H1 (cell line): ENCODE measurements around the gene GCLC. TPM values are rescaled to one million over a fixed set of nuclear protein-coding genes. Genes with fewer than 3 reads are reported as not detected.
"Not testable (repeated sequence)": the region's sequence is repeated elsewhere in the genome, so short reads cannot be mapped to it uniquely, and the experiment has no call there.

Experiments
- CTCF ChIA-PET: fragments of 300-600 bp; sonication (Branson Sonifier 250); formaldehyde crosslinking; loops from one replicate; lab custom pipeline; 2021; ENCODE audit not compliant: partially characterized antibody; lab: Charles Lee
- POLR2A ChIA-PET: fragments of 300-600 bp; sonication (Branson Sonifier 250); formaldehyde crosslinking; loops from one replicate; lab custom pipeline; 2021; ENCODE audit warnings: inconsistent platforms; ENCODE audit not compliant: partially characterized antibody; lab: Charles Lee
- DNase-seq, 2 experiments: peaks; one replicate each; pipeline versions ENCODE4 v3.0.0 to v3.0.0-alpha.2; 2010 to 2022; ENCODE audit warnings: low spot score in 2 of 2, low read depth in 1 of 2, mixed read lengths in 1 of 2
- FAIRE-seq: peaks from 2 replicates; lab custom pipeline; 2011; peaks lifted over from hg19 to GRCh38; lab: Jason Lieb, UNC
- H2AFZ ChIP-seq: 2 replicates; pipeline ENCODE4 v1.8.1; 2012; ENCODE audit warnings: low read length, inconsistent platforms
- H2AK5ac ChIP-seq: 2 replicates; pipeline ENCODE4 v1.6.1; 2013; ENCODE audit warnings: low read depth, low read length
- H2BK120ac ChIP-seq: replicated peaks from 2 replicates; pipeline ENCODE3; 2013; ENCODE audit warnings: low read depth, low read length, inconsistent platforms
- H2BK12ac ChIP-seq: 2 replicates; pipeline ENCODE4 v1.6.1; 2013; ENCODE audit warnings: low read depth, low read length
- H2BK15ac ChIP-seq: 2 replicates; pipeline ENCODE4 v1.6.1; 2013; ENCODE audit warnings: low read length
- H2BK20ac ChIP-seq: 2 replicates; pipeline ENCODE4 v1.6.1; 2013; ENCODE audit warnings: low read length
- H2BK5ac ChIP-seq: 2 replicates; pipeline ENCODE4 v1.6.1; 2013; ENCODE audit warnings: low read depth, low read length
- H3K14ac ChIP-seq: 2 replicates; pipeline ENCODE4 v1.6.1; 2013; ENCODE audit warnings: inconsistent platforms; ENCODE audit not compliant: insufficient read length
- H3K18ac ChIP-seq: 2 replicates; pipeline ENCODE4 v1.6.1; 2013; ENCODE audit warnings: low read length; ENCODE audit errors: extremely low read depth
- H3K23ac ChIP-seq: 2 replicates; pipeline ENCODE4 v1.6.1; 2013; ENCODE audit warnings: inconsistent platforms; ENCODE audit not compliant: insufficient read length
- H3K23me2 ChIP-seq: 2 replicates; pipeline ENCODE4 v1.6.1; 2013; ENCODE audit warnings: low read depth, low read length
- H3K27ac ChIP-seq: 2 replicates; pipeline ENCODE4 v1.6.1; 2011; ENCODE audit warnings: low read depth, low read length, inconsistent platforms
- H3K27me3 ChIP-seq, 4 experiments: replicated peaks in 1 of 4; 1 replicate in 1 of 4; 2 replicates in 3 of 4; pipeline versions ENCODE4 v1.6.1 to v1.8.1; 2011 to 2013; ENCODE audit warnings: low read length in 3 of 4, mild to moderate bottlenecking in 3 of 4, inconsistent platforms in 2 of 4, mixed read lengths in 2 of 4, moderate library complexity in 1 of 4; ENCODE audit not compliant: control insufficient read depth in 3 of 4, insufficient read depth in 3 of 4; ENCODE audit errors: extremely low read depth in 1 of 4
- H3K36me3 ChIP-seq, 4 experiments: 2 replicates each; pipeline versions ENCODE4 v1.6.1 to v1.8.1; 2011 to 2013; ENCODE audit warnings: mild to moderate bottlenecking in 4 of 4, low read length in 3 of 4, moderate library complexity in 2 of 4, control low read depth in 1 of 4, inconsistent platforms in 1 of 4; ENCODE audit not compliant: insufficient read depth in 4 of 4, control insufficient read depth in 2 of 4
- H3K4ac ChIP-seq: replicated peaks from 2 replicates; pipeline ENCODE3; 2013; ENCODE audit warnings: low read length, low read depth, mixed read lengths, inconsistent platforms; ENCODE audit not compliant: insufficient read length
- H3K4me1 ChIP-seq, 4 experiments: replicated peaks in 1 of 4; 1 replicate in 1 of 4; 2 replicates in 3 of 4; pipeline versions ENCODE4 v1.6.1 to v1.8.1; 2011 to 2013; ENCODE audit warnings: low read length in 3 of 4, inconsistent platforms in 2 of 4, mixed read lengths in 1 of 4; ENCODE audit not compliant: insufficient read depth in 4 of 4, control insufficient read depth in 3 of 4
- H3K4me2 ChIP-seq, 2 experiments: 2 replicates each; pipeline versions ENCODE4 v1.6.1 to v1.8.1; 2011 to 2013; ENCODE audit warnings: low read depth in 2 of 2, low read length in 2 of 2, control low read depth in 1 of 2, inconsistent platforms in 1 of 2, mild to moderate bottlenecking in 1 of 2; ENCODE audit not compliant: insufficient read depth in 1 of 2
- H3K4me3 ChIP-seq, 4 experiments: fragments of 200-600, 300-600 bp in 1 of 4; sonication (generic), shearing (Covaris generic), sonication (Bioruptor Twin) in 1 of 4; 2 replicates each; pipeline versions ENCODE4 v1.5.1 to v1.8.1; 2011 to 2016; ENCODE audit warnings: low read length in 4 of 4, low read depth in 3 of 4, control low read depth in 2 of 4, inconsistent platforms in 2 of 4, mild to moderate bottlenecking in 2 of 4, mixed read lengths in 1 of 4, moderate library complexity in 1 of 4; ENCODE audit not compliant: insufficient read depth in 2 of 4; ENCODE audit errors: extremely low read depth in 1 of 4
- H3K56ac ChIP-seq: replicated peaks from 2 replicates; pipeline ENCODE3; 2013; ENCODE audit warnings: low read depth, mild to moderate bottlenecking, mixed read lengths, low read length, inconsistent platforms; ENCODE audit not compliant: insufficient read length
- H3K79me1 ChIP-seq: 2 replicates; pipeline ENCODE4 v1.6.1; 2013; ENCODE audit warnings: low read depth, low read length, control low read depth
- H3K79me2 ChIP-seq, 2 experiments: 2 replicates each; pipeline versions ENCODE4 v1.6.1 to v1.8.1; 2012 to 2013; ENCODE audit warnings: low read length in 2 of 2, mild to moderate bottlenecking in 2 of 2, inconsistent platforms in 1 of 2; ENCODE audit not compliant: insufficient read depth in 2 of 2, control insufficient read depth in 1 of 2
- H3K9ac ChIP-seq, 4 experiments: replicated peaks in 1 of 4; 1 replicate in 1 of 4; 2 replicates in 3 of 4; pipeline versions ENCODE4 v1.6.1 to v1.8.1; 2011 to 2013; ENCODE audit warnings: low read depth in 3 of 4, low read length in 3 of 4, control low read depth in 2 of 4, mild to moderate bottlenecking in 2 of 4, moderate library complexity in 2 of 4, inconsistent platforms in 1 of 4; ENCODE audit errors: extremely low read depth in 1 of 4
- H3K9me3 ChIP-seq, 2 experiments: 2 replicates each; pipeline versions ENCODE4 v1.6.1 to v1.8.1; 2012 to 2013; ENCODE audit warnings: mild to moderate bottlenecking in 2 of 2, moderate library complexity in 2 of 2, control low read depth in 1 of 2, inconsistent platforms in 1 of 2, low read depth in 1 of 2, low read length in 1 of 2, mixed read lengths in 1 of 2; ENCODE audit not compliant: insufficient read depth in 2 of 2
- H4K20me1 ChIP-seq, 2 experiments: replicated peaks in 1 of 2; 2 replicates each; pipeline versions ENCODE3 to v1.8.1; 2011 to 2013; ENCODE audit warnings: inconsistent platforms in 2 of 2, low read length in 2 of 2, mild to moderate bottlenecking in 1 of 2; ENCODE audit not compliant: insufficient read depth in 2 of 2, control insufficient read depth in 1 of 2
- H4K5ac ChIP-seq: 2 replicates; pipeline ENCODE4 v1.6.1; 2013; ENCODE audit warnings: low read length, low read depth, mixed read lengths, inconsistent platforms; ENCODE audit not compliant: insufficient read length
- H4K8ac ChIP-seq: 2 replicates; pipeline ENCODE4 v1.8.0; 2013; ENCODE audit warnings: mild to moderate bottlenecking, moderate library complexity, low read length, inconsistent platforms; ENCODE audit not compliant: insufficient read depth; ENCODE audit errors: extremely low read depth
- H4K91ac ChIP-seq: replicated peaks from 2 replicates; pipeline ENCODE3; 2013; ENCODE audit warnings: low read length, mixed read lengths, inconsistent platforms; ENCODE audit not compliant: insufficient read length
- CBX8 ChIP-seq: fragments of 300-800, 300-1000 bp; sonication (generic); IDR thresholded peaks from 2 replicates; pipeline ENCODE4 v1.7.1; 2016; ENCODE audit warnings: low read depth, low read length, borderline replicate concordance
- CTBP2 ChIP-seq: IDR thresholded peaks from 2 replicates; pipeline ENCODE4 v1.7.0; 2011; ENCODE audit warnings: borderline replicate concordance, mild to moderate bottlenecking, moderate library complexity, mixed read lengths, low read length; ENCODE audit not compliant: insufficient read depth, insufficient read length
- FOSL1 ChIP-seq: IDR thresholded peaks from 2 replicates; pipeline ENCODE4 v1.6.1; 2011; ENCODE audit warnings: mild to moderate bottlenecking, low read depth, low read length, moderate library complexity; ENCODE audit not compliant: insufficient read depth
- GABPA ChIP-seq: IDR thresholded peaks from 2 replicates; pipeline ENCODE4 v1.6.1; 2011; ENCODE audit warnings: mild to moderate bottlenecking, low read length, moderate library complexity, borderline replicate concordance; ENCODE audit not compliant: insufficient read depth
- HDAC2 ChIP-seq, 2 experiments: fragments of 300-600 bp in 1 of 2; sonication (generic) in 1 of 2; IDR thresholded peaks; 2 replicates each; pipeline ENCODE4 v1.6.1; 2011 to 2012; ENCODE audit warnings: low read depth in 2 of 2, low read length in 2 of 2, mild to moderate bottlenecking in 2 of 2, moderate library complexity in 2 of 2, borderline replicate concordance in 1 of 2, inconsistent platforms in 1 of 2
- MAFK ChIP-seq: IDR thresholded peaks from 2 replicates; pipeline ENCODE4 v1.6.1; 2012; ENCODE audit warnings: low read depth, mild to moderate bottlenecking, improper control_type of control experiment, low read length
- POLR2AphosphoS5 ChIP-seq: IDR thresholded peaks from 2 replicates; pipeline ENCODE4 v1.6.1; 2011; ENCODE audit warnings: low read depth, low read length
- TAF7 ChIP-seq: optimal IDR thresholded peaks from 2 replicates; pipeline ENCODE3; 2011; ENCODE audit warnings: low read depth, mild to moderate bottlenecking, inconsistent platforms, low read length, moderate library complexity, borderline replicate concordance
- ZNF274 ChIP-seq: IDR thresholded peaks from 2 replicates; pipeline ENCODE4 v1.7.0; 2012; ENCODE audit warnings: low read length, borderline replicate concordance; ENCODE audit errors: extremely low read depth
- WGBS, 2 experiments: shearing (Covaris generic) in 1 of 2; methylation state at CpG; one replicate each; pipeline versions ENCODE4 v1.1.6 to v1.1.7; 2013 to 2015; ENCODE audit warnings: low lambda C conversion rate in 2 of 2, mixed read lengths in 2 of 2, inconsistent platforms in 1 of 2, low coverage in 1 of 2, missing lambda C conversion rate in 1 of 2; ENCODE audit not compliant: insufficient replicate concordance in 2 of 2, insufficient coverage in 1 of 2, insufficient read length in 1 of 2; ENCODE audit errors: extremely low coverage in 1 of 2, missing lambda C conversion rate in 1 of 2; 5-methylcytosine and 5-hydroxymethylcytosine counted together
- polyA plus RNA-seq, 7 experiments: library from polyadenylated mRNA; depleted of rRNA in 3 of 7; stranded (reverse) in 5 of 7; unstranded in 2 of 7; fragments of >200 nt in 5 of 7; fragments of 200-250 nt in 2 of 7; gene quantifications; 1 replicate in 5 of 7; 2 replicates in 1 of 7; 4 replicates in 1 of 7; pipeline versions ENCODE4 v1.2.1 to v1.2.3, GENCODE V29; 2011 to 2013; ENCODE audit warnings: missing spikeins in 2 of 7, mixed read lengths in 2 of 7
- total RNA-seq: library from RNA; stranded (reverse); fragmentation: NEBNext Ultra II Directional; extraction: Animal tissue kit (Norgen Biotek cat#: 25700); gene quantifications from 2 replicates; pipeline ENCODE4 v1.2.1, GENCODE V29; 2021

Gene GCLC
- total and polyA plus RNA-seq, 2 of the 8 experiments (the other 6 are each of a cell fraction or from before 2014, with no cell fraction given) = 15.8 to 54.0 TPM

DNA sequence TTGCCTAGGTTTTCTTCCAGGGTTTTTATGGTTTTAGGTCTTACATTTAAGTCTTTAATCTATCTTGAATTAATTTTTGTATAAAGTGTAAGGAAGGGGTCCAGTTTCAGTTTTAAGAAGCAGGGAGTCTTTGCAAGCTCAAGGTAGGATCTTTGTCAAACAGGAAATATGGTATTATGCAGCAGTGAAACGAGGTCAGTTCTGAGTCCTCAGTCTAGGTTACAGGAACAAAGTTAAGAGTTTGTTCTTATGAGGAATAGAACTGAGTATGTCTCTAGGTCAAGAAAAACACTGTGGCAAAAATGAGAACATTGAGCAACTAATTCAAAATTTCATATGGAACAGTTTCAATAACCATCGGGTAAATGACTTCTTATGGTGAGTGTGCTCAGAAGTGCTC, 63.6 kb downstream of the GCLC start (continued):
- no peak for TF ChIP-seq CTBP2
- TF ChIP-seq POLR2AphosphoS5 = no peak
- TF ChIP-seq HDAC2 (IDR thresholded peaks at IDR 0.05; ENCODE audit: borderline replicate concordance in 1 of 2, low read depth in 2 of 2, low read length in 2 of 2) = no peak
- TF ChIP-seq ZNF274 = no peak
- TF ChIP-seq CBX8 = no peak
- TF ChIP-seq GABPA = no peak
- no peak for TF ChIP-seq MAFK
- no peak for TF ChIP-seq FOSL1
- TF ChIP-seq TAF7 = no peak

DNA sequence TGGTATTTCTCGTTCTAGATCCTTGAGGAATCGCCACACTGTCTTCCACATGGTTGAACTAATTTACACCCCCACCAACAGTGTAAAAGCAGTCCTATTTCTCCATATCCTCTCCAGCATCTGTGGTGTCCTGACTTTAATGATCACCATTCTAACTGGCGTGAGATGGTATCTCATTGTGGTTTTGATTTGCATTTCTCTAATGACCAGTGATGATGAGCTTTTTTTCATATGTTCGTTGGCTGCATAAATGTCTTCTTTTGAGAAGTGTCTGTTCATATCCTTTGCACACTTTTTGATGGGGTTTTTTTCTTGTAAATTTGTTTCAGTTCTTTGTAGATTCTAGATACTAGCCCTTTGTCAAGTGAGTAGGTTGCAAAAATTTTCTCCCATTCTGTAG, 64.1 kb downstream of the GCLC start:
- CTCF ChIA-PET = interaction anchor here (3.0 kb wide), 1 partner anchor 13 kb away, joined by 16 read pairs; no protein-coding TSS in a partner anchor
- not testable (repeated sequence) for H3K18ac ChIP-seq
- WGBS, 2 experiments = 89% methylated on average over 4 of the region's 4 CpGs; no CpG with 5 or more reads in 1 of the 2 experiments

More for the DNA sequence above, 64.1 kb downstream of the GCLC start:
- H3K23ac ChIP-seq, H2BK5ac ChIP-seq, H2AK5ac ChIP-seq, H3K4me2 ChIP-seq, FAIRE-seq, DNase-seq, H2BK12ac ChIP-seq, H3K36me3 ChIP-seq, H3K4ac ChIP-seq, H3K79me2 ChIP-seq, H2BK20ac ChIP-seq, H2AFZ ChIP-seq, H3K9ac ChIP-seq, H3K27ac ChIP-seq, H4K8ac ChIP-seq, H3K14ac ChIP-seq, H4K91ac ChIP-seq, H3K9me3 ChIP-seq, POLR2A ChIA-PET, H3K4me3 ChIP-seq, H4K20me1 ChIP-seq, H2BK120ac ChIP-seq, H3K56ac ChIP-seq, H3K4me1 ChIP-seq, H3K27me3 ChIP-seq, H2BK15ac ChIP-seq, H4K5ac ChIP-seq, H3K23me2 ChIP-seq, H3K79me1 ChIP-seq: not testable (repeated sequence)
